Left renal cortex interstitium (tissue), 4 donors: ENCODE results near the gene LMAN2. TPM values are rescaled to one million over a fixed set of nuclear protein-coding genes. Genes with fewer than 3 reads are reported as not detected.

Source experiments
- DNase-seq, 4 donors: peaks; one replicate each; pipeline ENCODE4 v3.0.0-alpha.2; 2013; ENCODE audit warnings: low read depth in 4 of 4, low spot score in 2 of 4, missing footprints in 1 of 4
- polyA plus RNA-seq, 4 donors: library from polyadenylated mRNA; unstranded; fragments of 120-200 nt; gene quantifications; one replicate each; pipeline ENCODE4 v1.2.1, GENCODE V29; 2013; ENCODE audit not compliant: insufficient read length in 4 of 4

Gene LMAN2
- polyA plus RNA-seq, 4 donors, result 123 to 145 (median 134) TPM

DNA sequence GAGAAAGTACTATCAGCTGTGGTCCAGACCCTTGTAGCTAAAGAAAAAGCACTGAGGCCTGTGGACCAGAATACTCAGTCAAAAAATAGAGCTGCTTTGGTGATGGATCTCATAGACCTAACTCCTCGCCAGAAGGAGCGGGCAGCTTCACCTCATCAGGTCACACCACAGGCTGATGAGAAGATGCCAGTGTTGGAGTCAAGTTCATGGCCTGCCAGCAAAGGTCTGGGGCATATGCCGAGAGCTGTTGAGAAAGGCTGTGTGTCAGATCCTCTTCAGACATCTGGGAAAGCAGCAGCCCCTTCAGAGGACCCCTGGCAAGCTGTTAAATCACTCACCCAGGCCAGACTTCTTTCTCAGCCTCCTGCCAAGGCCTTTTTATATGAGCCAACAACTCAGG, 56.8 kb downstream of the LMAN2 start:
- DNase-seq, result no peak

DNA sequence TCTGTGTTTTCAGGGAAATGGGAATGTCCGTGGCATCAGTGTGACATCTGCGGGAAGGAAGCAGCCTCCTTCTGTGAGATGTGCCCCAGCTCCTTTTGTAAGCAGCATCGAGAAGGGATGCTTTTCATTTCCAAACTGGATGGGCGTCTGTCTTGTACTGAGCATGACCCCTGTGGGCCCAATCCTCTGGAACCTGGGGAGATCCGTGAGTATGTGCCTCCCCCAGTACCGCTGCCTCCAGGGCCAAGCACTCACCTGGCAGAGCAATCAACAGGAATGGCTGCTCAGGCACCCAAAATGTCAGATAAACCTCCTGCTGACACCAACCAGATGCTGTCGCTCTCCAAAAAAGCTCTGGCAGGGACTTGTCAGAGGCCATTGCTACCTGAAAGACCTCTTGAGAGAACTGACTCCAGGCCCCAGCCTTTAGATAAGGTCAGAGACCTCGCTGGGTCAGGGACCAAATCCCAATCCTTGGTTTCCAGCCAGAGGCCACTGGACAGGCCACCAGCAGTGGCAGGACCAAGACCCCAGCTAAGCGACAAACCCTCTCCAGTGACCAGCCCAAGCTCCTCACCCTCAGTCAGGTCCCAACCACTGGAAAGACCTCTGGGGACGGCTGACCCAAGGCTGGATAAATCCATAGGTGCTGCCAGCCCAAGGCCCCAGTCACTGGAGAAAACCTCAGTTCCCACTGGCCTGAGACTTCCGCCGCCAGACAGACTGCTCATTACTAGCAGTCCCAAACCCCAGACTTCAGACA, 57.5 kb downstream of the LMAN2 start:
- no peak for DNase-seq

DNA sequence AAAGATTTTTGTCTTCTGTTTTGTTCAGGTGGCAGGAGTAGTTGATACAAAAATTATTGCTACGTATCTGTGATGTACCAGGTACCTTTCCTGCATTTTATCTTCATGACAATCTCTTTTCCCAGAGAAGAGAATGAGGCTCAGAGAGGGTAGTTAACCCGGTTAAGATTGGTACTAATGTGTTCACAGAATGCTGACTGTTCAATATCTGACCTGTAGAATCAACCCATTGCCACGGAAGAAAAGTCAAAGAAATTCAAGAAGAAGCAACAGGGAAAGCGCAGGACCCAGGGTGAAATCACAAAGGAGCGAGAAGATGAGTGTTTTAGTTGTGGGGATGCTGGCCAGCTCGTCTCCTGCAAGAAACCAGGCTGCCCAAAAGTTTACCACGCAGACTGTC, 59.7 kb downstream of the LMAN2 start:
- no peak for DNase-seq

DNA sequence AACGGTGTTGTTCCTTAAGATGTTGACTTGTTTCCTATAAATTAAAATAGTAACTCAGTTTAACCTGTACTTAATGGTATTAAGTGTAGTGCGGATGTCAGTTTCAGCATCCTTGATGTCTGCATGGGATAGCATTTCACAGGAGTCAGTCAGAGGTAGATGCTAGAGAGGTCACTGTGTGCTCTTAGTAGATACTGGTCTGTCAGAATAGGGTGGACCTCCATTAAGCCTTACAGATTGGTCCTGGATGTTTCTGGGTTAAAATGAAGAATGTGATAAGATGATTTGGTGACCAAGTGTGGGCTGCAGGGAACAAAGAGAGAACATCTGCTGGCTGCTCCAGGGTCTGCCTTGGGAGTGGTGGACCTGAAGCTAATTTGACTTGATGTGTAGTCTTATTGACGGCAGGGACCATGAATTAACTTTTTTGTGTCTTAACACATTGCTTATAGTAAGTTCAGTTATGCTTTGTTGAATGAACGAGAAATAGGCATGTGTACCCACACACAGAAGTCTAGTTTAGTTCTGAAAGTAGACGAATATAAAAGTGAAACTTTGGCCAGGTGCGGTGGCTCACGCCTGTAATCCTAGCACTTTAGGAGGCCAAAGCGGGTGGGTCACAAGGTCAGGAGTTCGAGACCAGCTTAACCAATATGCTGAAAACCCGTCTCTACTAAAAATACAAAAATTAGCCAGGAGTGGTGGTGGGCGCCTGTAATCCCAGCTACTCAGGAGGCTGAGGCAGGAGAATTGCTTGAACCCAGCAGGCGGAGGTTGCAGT, 60.5 kb downstream of the LMAN2 start:
- DNase-seq, result no peak

DNA sequence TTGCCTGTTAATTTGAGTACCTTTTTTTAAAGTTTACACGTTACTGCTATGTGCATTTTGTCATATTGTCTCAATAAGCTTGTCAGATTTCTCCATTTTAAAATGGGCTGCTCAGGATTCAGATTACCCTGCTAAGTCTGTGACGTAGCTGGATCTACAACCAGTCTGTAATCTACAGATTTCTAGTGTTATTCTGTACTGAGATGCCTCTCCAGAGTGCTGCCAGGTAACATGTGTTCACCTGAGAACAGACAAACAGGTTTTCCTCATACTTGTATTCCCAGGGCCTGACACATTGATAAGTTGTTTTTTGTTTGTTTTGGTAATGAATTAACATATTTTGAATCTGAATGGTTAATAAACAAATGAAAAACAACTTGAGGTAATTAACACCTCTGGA, 63.3 kb downstream of the LMAN2 start:
- DNase-seq, result no peak

Other genes with a start within 250 kb of the LMAN2 start
- gene NSD1, start 217.9 kb downstream of the LMAN2 start, polyA plus RNA-seq, result 10 to 100 TPM; 52.7 to 64.9 (median 57.5) TPM
- 10 to 100 TPM; 27.6 to 42.0 (median 32.8) TPM for gene RAB24, start 47.9 kb downstream of the LMAN2 start, polyA plus RNA-seq
- 100 to 1,000 TPM; 115 to 154 (median 134) TPM for gene PRELID1, start 47.9 kb downstream of the LMAN2 start, polyA plus RNA-seq
- 10 to 100 TPM in 3 of 4 donors, 1 to 10 TPM in 1; 9.7 to 30.3 (median 26.1) TPM for gene MXD3, start 39.8 kb downstream of the LMAN2 start, polyA plus RNA-seq
- gene RGS14, start 6.3 kb upstream of the LMAN2 start, polyA plus RNA-seq, result 10 to 100 TPM in 3 of 4 donors, 1 to 10 TPM in 1; 9.5 to 24.9 (median 16.9) TPM
- gene SLC34A1, start 32.8 kb upstream of the LMAN2 start, polyA plus RNA-seq, result 100 to 1,000 TPM; 115 to 254 (median 179) TPM
- gene PFN3, start 49.0 kb upstream of the LMAN2 start, polyA plus RNA-seq, result 1 to 10 TPM in 2 of 4 donors, under 1 TPM in 2; 0.69 to 6.8 (median 2.5) TPM
- 10 to 100 TPM in 2 of 4 donors, 1 to 10 TPM in 2; 4.2 to 19.8 (median 10.8) TPM for gene F12, start 57.9 kb upstream of the LMAN2 start, polyA plus RNA-seq
- 10 to 100 TPM; 24.8 to 34.1 (median 29.4) TPM for gene GRK6, start 75.0 kb upstream of the LMAN2 start, polyA plus RNA-seq
- gene PRR7, start 95.1 kb upstream of the LMAN2 start, polyA plus RNA-seq, result 1 to 10 TPM; 1.1 to 2.8 (median 2.3) TPM
- gene DBN1, start 122.0 kb upstream of the LMAN2 start, polyA plus RNA-seq, result 100 to 1,000 TPM; 166 to 235 (median 214) TPM
- 100 to 1,000 TPM in 2 of 4 donors, 10 to 100 TPM in 2; 68.1 to 166 (median 130) TPM for gene PDLIM7, start 145.9 kb upstream of the LMAN2 start, polyA plus RNA-seq
- gene DOK3, start 158.2 kb upstream of the LMAN2 start, polyA plus RNA-seq, result 1 to 10 TPM; 3.6 to 8.7 (median 5.2) TPM
- 100 to 1,000 TPM in 2 of 4 donors, 10 to 100 TPM in 2; 97.3 to 107 (median 102) TPM for gene DDX41, start 165.3 kb upstream of the LMAN2 start, polyA plus RNA-seq
- gene FAM193B, start 202.9 kb upstream of the LMAN2 start, polyA plus RNA-seq, result 100 to 1,000 TPM in 2 of 4 donors, 10 to 100 TPM in 2; 51.0 to 145 (median 87.2) TPM
- 100 to 1,000 TPM; 150 to 185 (median 155) TPM for gene TMED9, start 240.5 kb upstream of the LMAN2 start, polyA plus RNA-seq
- gene B4GALT7, start 248.5 kb upstream of the LMAN2 start, polyA plus RNA-seq, result 10 to 100 TPM; 20.0 to 34.1 (median 28.3) TPM